ENCODE results near the gene MAP2K2.

Gene MAP2K2

GRCh38 chr19:4066682-4067395 is 57.1 kb downstream of the MAP2K2 start, which contains the start of gene ZBTB7A:
Gene ZBTB7A, minus strand, starts transcription at chr19:4066899. Its CDS starts 11,667 bp downstream, at chr19:4055232.
- H3K4me3 ChIP-seq (replicated peaks; ENCODE audit: low read depth, low read length): peak within 1 kb of the TSS; percentile 64
- no peak for TF ChIP-seq CTCF (IDR thresholded peaks at IDR 0.05; ENCODE audit: low read depth, low read length, missing control alignments)
- DNase-seq (ENCODE audit: extremely low read depth, low read depth): no peak

- no peak for TF ChIP-seq CTCF (IDR thresholded peaks at IDR 0.05; ENCODE audit: low read depth, low read length, missing control alignments)
- no peak for DNase-seq (ENCODE audit: extremely low read depth, low read depth)
- H3K4me3 ChIP-seq (replicated peaks; ENCODE audit: low read depth, low read length): peak overlapping the region; percentile 64
Observed at GRCh38 chr19:4066176-4066606, 57.7 kb downstream of the MAP2K2 start.

- no peak for TF ChIP-seq CTCF (IDR thresholded peaks at IDR 0.05; ENCODE audit: low read depth, low read length, missing control alignments)
- peak overlapping the region; percentile 93 for H3K4me3 ChIP-seq (replicated peaks; ENCODE audit: low read depth, low read length)
Observed at GRCh38 chr19:4065430-4066175, 58.3 kb downstream of the MAP2K2 start.

GRCh38 chr19:4064496-4065260 is 59.2 kb downstream of the MAP2K2 start:
- no peak for DNase-seq (ENCODE audit: extremely low read depth, low read depth)
- no peak for TF ChIP-seq CTCF (IDR thresholded peaks at IDR 0.05; ENCODE audit: low read depth, low read length, missing control alignments)
- peak overlapping the region; percentile 93 for H3K4me3 ChIP-seq (replicated peaks; ENCODE audit: low read depth, low read length)

More at GRCh38 chr19:4065430-4066175, 58.3 kb downstream of the MAP2K2 start:
- peak; percentile 74 for DNase-seq (ENCODE audit: extremely low read depth, low read depth)

GRCh38 chr19:4064149-4064495 is 59.8 kb downstream of the MAP2K2 start:
- no peak for TF ChIP-seq CTCF (IDR thresholded peaks at IDR 0.05; ENCODE audit: low read depth, low read length, missing control alignments)
- H3K4me3 ChIP-seq (replicated peaks; ENCODE audit: low read depth, low read length): peak overlapping the region; percentile 93
- no peak for DNase-seq (ENCODE audit: extremely low read depth, low read depth)

- peak overlapping the region; percentile 93 for H3K4me3 ChIP-seq (replicated peaks; ENCODE audit: low read depth, low read length)
- DNase-seq (ENCODE audit: extremely low read depth, low read depth): no peak
- TF ChIP-seq CTCF (IDR thresholded peaks at IDR 0.05; ENCODE audit: low read depth, low read length, missing control alignments): no peak
Observed at GRCh38 chr19:4063369-4064148, 60.4 kb downstream of the MAP2K2 start.

Data from HFF-Myc (cell line).